ENCODE measurements around the gene NAIP.
"Not testable (repeated sequence)": the region's sequence is repeated elsewhere in the genome, so short reads cannot be mapped to it uniquely, and the experiment has no call there.

- not testable (repeated sequence) for TF ChIP-seq CTCF (conservative IDR thresholded peaks at IDR 0.05); EZH2 (IDR thresholded peaks at IDR 0.05; ENCODE audit: low read depth)
These were observed 6.1 kb upstream of the NAIP start for GRCh38 chr5:71031046-71031776.
